GM21367 (cell line): Measurements from ENCODE around the gene PASD1.
"Not testable (repeated sequence)": the region's sequence is repeated elsewhere in the genome, so short reads cannot be mapped to it uniquely, and the experiment has no call there.

Experiments
- ATAC-seq: cut with Tn5 transposase; IDR thresholded peaks from one replicate; pipeline ENCODE4 v1.9.1; 2021; ENCODE audit not compliant: unreplicated experiment

Gene PASD1

GRCh38 chrX:151563449-151563848 is at the start of gene PASD1:
Gene PASD1, plus strand, starts transcription at chrX:151563675. Its CDS starts 37,879 bp downstream, at chrX:151601554.
- ATAC-seq = no peak

GRCh38 chrX:151515237-151515636 is 48.2 kb upstream of the PASD1 start:
- no peak for ATAC-seq

DNA sequence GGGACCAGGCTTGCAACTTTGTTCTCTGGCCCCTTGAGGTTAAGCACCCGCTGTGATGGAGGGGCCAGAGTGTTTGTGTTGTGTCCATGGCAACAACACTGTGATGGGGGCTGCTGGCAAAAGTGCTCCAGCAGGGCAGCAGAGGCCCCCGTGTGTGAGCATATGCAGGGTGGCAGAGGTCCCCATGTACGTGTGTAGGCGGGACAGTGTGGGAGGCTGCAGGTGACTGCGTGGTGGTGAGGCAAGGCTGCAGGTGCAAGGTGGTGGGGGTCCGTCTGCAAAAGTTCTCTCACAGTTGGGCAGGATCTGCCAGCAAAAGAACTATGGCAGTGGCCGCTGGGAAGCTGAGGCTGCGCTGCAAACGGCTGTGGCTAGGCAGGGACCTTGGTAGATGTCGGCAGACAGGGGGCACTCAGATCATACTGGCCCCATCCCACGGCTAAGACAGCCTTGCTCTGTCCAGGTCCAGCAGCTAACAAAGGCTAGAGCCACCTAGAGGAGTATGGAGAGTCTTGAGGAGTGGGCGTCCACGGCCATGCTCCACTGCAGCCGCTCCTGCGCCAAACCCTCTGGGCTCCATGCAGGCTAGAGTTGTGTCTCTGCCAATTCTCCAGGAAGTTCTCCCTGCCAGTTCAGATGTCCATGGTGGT is 46.8 kb upstream of the PASD1 start:
- ATAC-seq = no peak

DNA sequence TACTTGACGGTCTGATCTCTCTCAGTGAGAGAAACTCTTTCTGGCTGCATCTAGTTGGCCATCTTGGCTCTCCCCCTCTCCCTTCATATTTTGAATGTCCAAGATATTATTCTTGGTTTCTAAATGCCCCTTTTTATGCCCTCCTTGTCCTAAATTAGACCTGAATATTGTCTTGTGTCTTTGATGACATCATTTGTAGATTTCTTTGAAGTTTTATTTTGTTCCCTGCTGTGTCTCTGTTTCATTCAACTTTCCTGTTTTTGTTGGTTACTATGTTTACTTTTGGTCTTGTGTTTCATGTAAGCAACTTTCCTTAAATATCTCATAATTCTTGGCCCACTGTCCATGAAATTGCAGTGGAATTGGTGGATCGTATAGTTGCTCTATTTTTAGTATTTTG is 46.1 kb upstream of the PASD1 start:
- ATAC-seq = no peak

- ATAC-seq = no peak
These were observed 40.1 kb upstream of the PASD1 start for GRCh38 chrX:151523351-151523750.

DNA sequence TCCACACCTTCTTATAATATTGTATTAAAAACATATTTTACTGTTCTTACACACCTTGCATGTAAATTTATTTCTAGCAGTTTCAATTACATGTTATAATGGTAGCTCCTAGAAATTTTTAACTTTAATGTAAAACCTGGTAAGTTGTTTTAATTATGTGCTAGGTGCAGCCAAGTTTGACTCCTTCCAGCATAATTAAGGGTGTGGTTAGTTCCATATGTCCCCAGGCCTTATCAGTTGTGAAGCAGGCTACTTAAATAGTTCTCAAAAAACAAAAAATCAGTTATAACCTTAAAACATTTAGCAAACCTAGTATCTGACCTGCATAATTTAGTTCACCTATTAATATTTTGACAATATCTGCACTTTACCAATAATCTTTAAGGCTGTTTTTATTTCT is 26.9 kb upstream of the PASD1 start:
- no peak for ATAC-seq

GRCh38 chrX:151537572-151537971 is 25.9 kb upstream of the PASD1 start:
- ATAC-seq = no peak

DNA sequence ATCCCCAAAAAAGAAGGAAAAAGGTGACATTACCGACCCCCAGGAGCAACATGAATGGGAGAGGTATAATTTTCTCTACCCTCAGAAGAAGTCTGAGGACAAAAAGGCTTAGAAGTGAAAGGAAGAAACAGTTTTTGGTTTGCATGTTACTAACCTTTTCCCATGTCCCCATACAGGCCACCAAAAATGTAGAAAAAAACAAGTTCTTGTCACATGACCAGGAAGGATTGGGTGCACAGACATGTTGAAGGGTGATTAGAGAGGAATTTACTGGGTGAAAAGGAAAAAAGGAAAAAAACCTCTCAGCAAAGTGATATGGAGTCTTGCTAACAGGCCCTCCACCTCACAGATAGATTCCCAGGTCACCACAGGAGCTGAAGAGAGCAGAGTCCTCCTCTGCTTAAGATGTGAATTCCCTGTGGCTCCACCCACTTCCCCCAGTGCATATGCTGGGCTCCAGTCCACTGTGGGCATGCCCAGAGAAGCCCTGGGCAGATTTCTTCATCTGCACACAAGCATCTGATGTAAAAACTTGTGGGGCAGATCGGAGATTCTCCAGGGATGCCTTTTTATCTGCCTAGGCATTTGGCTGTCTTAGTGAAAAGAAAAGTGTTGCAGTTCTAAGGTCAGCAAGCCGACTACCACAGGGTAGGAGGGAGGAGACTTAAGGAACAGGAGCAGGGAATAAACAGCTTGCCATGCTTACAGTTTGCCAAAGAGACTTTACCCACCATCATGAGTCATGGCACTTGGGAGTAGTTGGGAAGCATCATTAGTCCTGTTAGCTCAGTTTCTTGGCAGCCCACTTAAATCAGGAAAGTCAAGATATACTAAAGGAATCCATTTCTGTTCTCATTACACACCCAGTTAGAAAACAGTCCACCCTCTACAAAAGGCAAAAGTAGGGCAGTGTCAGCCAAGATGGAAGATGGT is 25.0 kb upstream of the PASD1 start:
- no peak for ATAC-seq

DNA sequence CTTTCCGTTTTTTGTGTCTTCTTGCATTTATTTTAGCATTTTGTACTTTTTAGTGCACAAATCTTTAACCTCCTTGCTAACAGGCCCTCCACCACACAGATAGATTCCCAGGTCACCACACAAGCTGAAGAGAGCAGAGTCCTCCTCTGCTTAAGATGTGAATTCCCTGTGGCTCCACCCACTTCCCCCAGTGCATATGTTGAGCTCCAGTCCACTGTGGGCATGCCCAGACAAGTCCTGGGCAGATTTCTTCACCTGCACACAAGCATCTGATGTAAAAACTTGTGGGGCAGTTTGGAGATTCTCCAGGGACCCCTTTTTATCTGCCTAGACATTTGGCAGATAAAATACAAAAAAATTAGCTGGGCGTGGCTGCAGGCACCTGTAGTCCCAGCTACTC is 19.8 kb upstream of the PASD1 start:
- peak; percentile 65 for ATAC-seq

DNA sequence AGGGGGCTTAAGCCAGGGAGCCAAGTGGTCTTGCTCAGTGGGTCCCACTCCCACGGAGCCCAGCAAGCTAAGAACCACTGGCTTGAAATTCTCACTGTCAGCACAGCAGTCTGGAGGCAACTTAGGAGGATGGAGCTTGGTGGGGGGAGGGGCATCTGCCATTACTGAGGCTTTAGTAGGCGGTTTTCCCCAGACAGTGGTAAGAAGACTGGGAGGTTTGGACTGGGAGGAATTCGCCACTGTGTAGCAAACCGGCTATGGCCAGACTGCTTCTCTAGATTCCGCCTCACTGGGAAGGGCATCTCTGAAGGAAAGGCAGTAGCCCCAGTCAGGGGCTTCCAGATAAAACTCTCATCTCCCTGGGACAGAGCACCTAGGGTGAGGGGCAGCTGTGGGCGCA is 17.2 kb upstream of the PASD1 start:
- ATAC-seq = not testable (repeated sequence)

DNA sequence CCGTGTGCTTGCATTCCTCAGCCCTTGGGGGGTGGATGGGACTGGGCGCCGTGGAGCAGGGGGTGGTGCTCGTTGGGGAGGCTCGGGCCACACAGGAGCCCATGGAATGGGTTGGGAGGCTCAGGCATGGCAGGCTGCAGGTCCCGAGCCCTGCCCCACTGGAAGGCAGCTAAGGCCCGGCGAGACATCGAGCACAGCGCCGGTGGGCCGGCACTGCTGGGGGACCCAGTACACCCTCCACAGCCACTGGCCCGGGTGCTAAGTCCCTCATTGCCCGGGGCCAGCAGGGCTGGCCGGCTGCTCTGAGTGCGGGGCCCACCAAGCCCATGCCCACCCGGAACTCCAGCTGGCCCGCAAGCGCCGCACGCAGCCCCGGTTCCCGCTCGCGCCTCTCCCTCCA is 12.3 kb upstream of the PASD1 start:
- not testable (repeated sequence) for ATAC-seq

GRCh38 chrX:151552743-151553142 is 10.7 kb upstream of the PASD1 start:
- ATAC-seq = no peak

- not testable (repeated sequence) for ATAC-seq
These were observed 8.2 kb upstream of the PASD1 start for GRCh38 chrX:151555301-151555700.

GRCh38 chrX:151562485-151562884 is 990 bp upstream of the PASD1 start:
- ATAC-seq = not testable (repeated sequence)

DNA sequence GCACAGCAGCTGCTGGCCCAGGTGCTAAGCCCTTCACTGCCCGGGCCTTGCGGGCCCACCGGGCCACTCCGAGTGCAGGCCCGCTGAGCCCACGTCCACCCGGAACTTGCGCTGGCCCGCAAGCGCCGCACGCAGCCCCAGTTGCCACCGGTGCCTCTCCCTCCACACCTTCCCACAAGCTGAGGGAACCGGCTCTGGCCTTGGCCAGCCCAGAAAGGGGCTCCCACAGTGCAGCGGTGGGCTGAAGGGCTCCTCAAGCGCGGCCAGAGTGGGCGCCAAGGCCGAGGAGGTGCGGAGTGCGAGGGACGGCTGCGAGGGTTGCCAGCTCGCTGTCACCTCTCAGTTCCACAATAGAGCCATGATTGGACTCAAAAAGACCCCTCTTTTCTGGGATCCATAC is 472 bp upstream of the PASD1 start:
- ATAC-seq = not testable (repeated sequence)

GRCh38 chrX:151564035-151564434 is 560 bp downstream of the PASD1 start:
- no peak for ATAC-seq

DNA sequence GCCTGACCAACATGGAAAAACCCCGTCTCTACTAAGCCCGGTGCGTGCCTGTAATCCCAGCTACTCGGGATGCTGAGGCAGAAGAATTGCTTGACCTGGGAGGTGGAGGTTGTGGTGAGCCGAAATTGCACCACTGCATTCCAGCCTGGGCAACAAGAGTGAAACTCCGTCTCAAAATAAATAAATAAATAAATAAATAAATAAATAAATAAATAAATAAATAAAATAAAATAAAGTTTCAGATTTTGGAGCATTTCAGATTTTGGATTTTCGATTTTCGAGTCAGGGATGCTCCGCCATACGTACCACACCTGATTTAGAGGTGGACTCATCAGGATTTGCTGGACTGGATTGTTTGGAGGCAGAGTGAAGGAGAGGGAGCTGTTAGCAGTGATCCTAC is 3.4 kb downstream of the PASD1 start:
- not testable (repeated sequence) for ATAC-seq

- ATAC-seq = no peak
These were observed 7.1 kb downstream of the PASD1 start for GRCh38 chrX:151570561-151570960.

DNA sequence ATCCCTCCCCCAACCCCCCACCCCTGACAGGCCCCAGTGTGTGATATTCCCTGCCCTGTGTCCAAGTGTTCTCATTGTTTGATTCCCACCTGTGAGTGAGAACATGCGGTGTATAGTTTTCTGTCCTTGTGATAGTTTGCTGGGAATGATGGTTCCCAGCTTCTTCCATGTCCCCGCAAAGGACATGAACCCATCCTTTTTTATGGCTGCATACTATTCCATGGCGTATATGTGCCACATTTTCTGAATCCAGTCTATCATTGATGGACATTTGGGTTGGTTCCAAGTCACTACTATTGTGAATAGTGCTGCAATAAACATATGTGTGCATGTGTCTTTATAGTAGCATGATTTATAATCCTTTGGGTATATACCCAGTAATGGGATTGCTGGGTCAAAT is 29.9 kb downstream of the PASD1 start:
- ATAC-seq = not testable (repeated sequence)

DNA sequence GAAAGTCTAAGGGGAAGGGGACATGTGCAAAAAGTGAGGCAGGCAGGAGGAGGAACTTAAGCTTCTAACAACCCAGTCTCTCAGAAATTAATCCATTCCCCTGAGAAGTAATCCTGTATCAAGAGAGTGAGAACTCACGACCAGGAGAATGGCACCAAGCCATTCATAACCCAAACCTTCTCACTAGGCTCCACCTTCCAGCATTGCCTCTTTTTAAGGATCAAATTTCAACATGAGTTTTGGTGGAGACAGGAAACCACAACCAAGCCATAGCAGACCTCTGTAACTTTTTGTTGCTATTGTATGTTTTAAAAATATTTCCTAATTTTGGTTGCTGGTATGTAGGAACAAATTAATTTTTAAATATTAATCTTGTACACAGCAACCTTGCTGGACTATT is 32.8 kb downstream of the PASD1 start:
- ATAC-seq = no peak

GRCh38 chrX:151604931-151605330 is 41.5 kb downstream of the PASD1 start:
- no peak for ATAC-seq

GRCh38 chrX:151609222-151609621 is 45.7 kb downstream of the PASD1 start:
- ATAC-seq = no peak
